IPS-20b (cell line): Measurements from ENCODE around the gene GTF2IRD1.

ENCODE experiments used
- H3K27ac ChIP-seq: one replicate; pipeline ENCODE4 v1.5.1; 2013; ENCODE audit warnings: low read length
- H3K27me3 ChIP-seq: 2 replicates; pipeline ENCODE4 v1.6.1; 2013; ENCODE audit warnings: mild to moderate bottlenecking, low read length, inconsistent platforms; ENCODE audit not compliant: insufficient read depth
- H3K36me3 ChIP-seq: 2 replicates; pipeline ENCODE4 v1.6.1; 2013; ENCODE audit warnings: low read depth, mild to moderate bottlenecking, inconsistent platforms, low read length, moderate library complexity; ENCODE audit not compliant: insufficient read depth
- H3K4me1 ChIP-seq: 2 replicates; pipeline ENCODE4 v1.6.1; 2013; ENCODE audit warnings: mild to moderate bottlenecking, control low read depth, inconsistent platforms, low read length, moderate library complexity; ENCODE audit not compliant: insufficient read depth
- H3K4me3 ChIP-seq: 2 replicates; pipeline ENCODE4 v1.5.1; 2013; ENCODE audit warnings: mild to moderate bottlenecking, low read length, inconsistent platforms
- H3K9ac ChIP-seq: 2 replicates; pipeline ENCODE4 v1.6.1; 2013; ENCODE audit warnings: low read depth, mild to moderate bottlenecking, inconsistent platforms, low read length, moderate library complexity
- H3K9me3 ChIP-seq: 2 replicates; pipeline ENCODE4 v1.6.1; 2013; ENCODE audit warnings: mild to moderate bottlenecking, low read depth, low read length, inconsistent platforms; ENCODE audit not compliant: insufficient read depth

Gene GTF2IRD1

GRCh38 chr7:74579800-74580685, 126.3 kb downstream of the GTF2IRD1 start:
- H3K4me1 ChIP-seq = no peaks in the 10 kb centered on the region
- no peak overlapping the region for H3K27ac ChIP-seq
- H3K9me3 ChIP-seq = no peaks in the 10 kb centered on the region
- no peak overlapping the region for H3K4me3 ChIP-seq
- H3K27me3 ChIP-seq = no peaks in the 10 kb centered on the region
- no peaks in the 10 kb centered on the region for H3K36me3 ChIP-seq
- no peak overlapping the region for H3K9ac ChIP-seq

- Histone ChIP-seq H3K27ac (no peak overlapping the region), H3K36me3 (no peaks in the 10 kb centered on the region), H3K9me3 (no peaks in the 10 kb centered on the region), H3K4me3 (no peak overlapping the region), H3K27me3 (no peaks in the 10 kb centered on the region), H3K9ac (no peak overlapping the region), H3K4me1 (peaks cover under 1% of the 10 kb centered on the region; the same call in 1 of the 2 replicates)
Observed at GRCh38 chr7:74581916-74582440, 128.3 kb downstream of the GTF2IRD1 start.

GRCh38 chr7:74582447-74583039, 128.8 kb downstream of the GTF2IRD1 start:
- Histone ChIP-seq H3K27me3 (no peaks in the 10 kb centered on the region), H3K9me3 (no peaks in the 10 kb centered on the region), H3K9ac (no peak overlapping the region), H3K4me3 (no peak overlapping the region), H3K4me1 (peaks cover 5% of the 10 kb centered on the region; the same call in 1 of the 2 replicates), H3K27ac (no peak overlapping the region), H3K36me3 (no peaks in the 10 kb centered on the region)

DNA sequence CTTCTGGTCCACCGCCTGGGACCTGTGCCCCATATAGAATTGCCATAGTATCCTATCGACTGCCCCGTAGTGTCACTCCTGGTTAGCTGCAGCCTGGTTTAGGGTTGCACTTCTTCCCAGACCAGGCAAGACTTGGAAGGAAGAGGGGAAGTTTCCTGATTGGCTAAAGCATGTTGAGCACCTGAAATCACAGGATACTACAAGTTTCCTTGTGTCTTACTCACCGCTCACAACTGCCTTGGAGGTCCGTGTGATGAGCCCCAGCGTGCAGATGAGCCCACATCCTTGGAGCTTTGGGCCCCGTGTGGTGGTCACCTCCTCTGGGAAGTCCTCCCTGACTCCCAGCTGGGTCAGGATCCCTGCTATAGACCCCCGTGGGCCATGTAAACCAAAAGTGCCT, 129.9 kb downstream of the GTF2IRD1 start:
- H3K4me3 ChIP-seq = no peak overlapping the region
- H3K36me3 ChIP-seq = no peaks in the 10 kb centered on the region
- H3K9me3 ChIP-seq = no peaks in the 10 kb centered on the region
- no peaks in the 10 kb centered on the region for H3K27me3 ChIP-seq
- H3K4me1 ChIP-seq = peaks cover 8% of the 10 kb centered on the region; the same call in 1 of the 2 replicates
- H3K9ac ChIP-seq = no peak overlapping the region
- no peak overlapping the region for H3K27ac ChIP-seq

DNA sequence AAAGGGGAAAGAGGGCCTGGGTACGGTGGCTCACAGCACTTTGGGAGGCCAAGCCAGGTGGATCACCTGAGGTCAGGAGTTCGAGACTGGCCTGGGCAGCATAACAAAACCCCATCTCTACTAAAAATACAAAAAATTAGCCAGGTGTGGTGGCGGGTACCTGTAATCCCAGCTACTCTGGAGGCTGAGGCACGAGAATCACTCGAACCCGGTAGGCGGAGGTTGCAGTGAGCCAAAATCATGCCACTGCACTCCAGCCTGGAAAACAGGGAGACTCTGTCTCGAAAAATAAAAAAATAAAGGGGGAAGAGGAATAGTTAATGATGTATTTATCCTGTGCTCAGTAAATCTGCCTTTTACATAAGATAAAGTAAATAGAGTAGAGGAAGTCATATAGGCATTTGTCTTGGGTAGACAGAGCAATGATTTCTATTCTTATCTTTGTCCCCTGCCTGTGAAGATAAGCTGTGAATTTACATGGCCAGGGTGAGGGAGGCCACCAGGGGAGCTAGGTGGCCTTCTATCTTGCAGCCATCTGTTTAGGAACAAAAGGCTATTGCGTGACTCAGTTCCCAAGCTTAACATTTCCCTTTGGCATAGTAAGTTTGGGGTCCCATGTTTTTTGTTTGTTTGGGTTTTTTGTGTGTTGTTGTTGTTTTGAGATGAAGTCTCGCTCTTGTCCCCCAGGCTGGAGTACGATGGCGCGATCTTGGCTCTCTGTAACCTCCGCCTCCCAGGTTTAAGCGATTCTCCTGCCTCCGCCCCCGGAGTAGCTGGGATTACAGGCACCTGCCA, 130.7 kb downstream of the GTF2IRD1 start:
- Histone ChIP-seq H3K4me3 (no peak overlapping the region), H3K4me1 (peaks cover 8% of the 10 kb centered on the region; the same call in 1 of the 2 replicates), H3K36me3 (no peaks in the 10 kb centered on the region), H3K27me3 (no peaks in the 10 kb centered on the region), H3K9me3 (no peaks in the 10 kb centered on the region), H3K27ac (no peak overlapping the region), H3K9ac (no peak overlapping the region)

GRCh38 chr7:74585844-74586243, 132.1 kb downstream of the GTF2IRD1 start:
- no peak overlapping the region for H3K27ac ChIP-seq
- H3K36me3 ChIP-seq = peaks cover 9% of the 10 kb centered on the region
- no peaks in the 10 kb centered on the region for H3K27me3 ChIP-seq
- H3K4me1 ChIP-seq = peaks cover 8% of the 10 kb centered on the region; the same call in 1 of the 2 replicates
- H3K9me3 ChIP-seq = no peaks in the 10 kb centered on the region
- no peak overlapping the region for H3K4me3 ChIP-seq
- no peak overlapping the region for H3K9ac ChIP-seq

GRCh38 chr7:74586258-74587175, 132.8 kb downstream of the GTF2IRD1 start:
- Histone ChIP-seq H3K4me1 (peaks cover 8% of the 10 kb centered on the region; the same call in 1 of the 2 replicates), H3K27ac (no peak overlapping the region), H3K4me3 (no peak overlapping the region), H3K9ac (no peak overlapping the region; the same call in 1 of the 2 replicates), H3K9me3 (no peaks in the 10 kb centered on the region), H3K27me3 (no peaks in the 10 kb centered on the region), H3K36me3 (peaks cover 12% of the 10 kb centered on the region)

DNA sequence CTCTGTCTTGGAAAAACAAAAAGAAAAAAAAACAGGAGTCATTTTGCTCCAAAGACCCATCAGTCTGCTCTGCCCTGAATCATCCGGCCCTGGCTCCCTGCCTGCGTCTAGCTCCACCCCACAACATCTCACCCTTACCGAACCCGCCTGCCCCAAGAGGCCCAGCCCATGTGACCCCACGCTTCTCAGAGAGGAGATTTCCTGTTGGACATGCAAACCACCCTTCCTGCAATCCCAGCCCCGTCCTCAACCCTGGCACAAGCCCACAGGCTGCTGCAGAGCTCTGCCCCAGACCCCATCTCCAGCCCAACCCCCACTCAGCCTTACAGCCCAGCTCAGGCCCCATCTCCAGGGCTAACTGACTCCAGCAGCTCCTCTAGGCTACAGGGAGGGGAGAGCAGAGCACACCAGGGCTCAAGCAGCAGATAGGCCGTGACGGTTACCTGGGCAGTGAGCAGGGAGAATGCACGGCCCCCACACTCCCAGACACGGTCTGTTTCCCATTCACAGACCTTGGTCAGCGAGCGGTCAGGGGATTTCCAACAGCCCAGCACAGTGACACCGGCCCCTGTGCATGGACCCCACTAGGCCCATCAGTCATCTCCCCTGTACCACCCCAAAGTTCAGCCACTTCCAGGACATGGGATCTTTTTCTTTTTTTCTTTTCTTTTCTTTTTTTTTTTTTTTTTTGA, 133.9 kb downstream of the GTF2IRD1 start:
- Histone ChIP-seq H3K4me3 (no peak overlapping the region), H3K27me3 (no peaks in the 10 kb centered on the region), H3K9me3 (no peaks in the 10 kb centered on the region), H3K4me1 (peaks cover 8% of the 10 kb centered on the region; the same call in 1 of the 2 replicates), H3K27ac (no peak overlapping the region), H3K36me3 (peaks cover 16% of the 10 kb centered on the region), H3K9ac (peak overlapping the region; percentile 63; the same call in 1 of the 2 replicates)

- no peaks in the 10 kb centered on the region for H3K9me3 ChIP-seq
- no peaks in the 10 kb centered on the region for H3K27me3 ChIP-seq
- peaks cover 36% of the 10 kb centered on the region for H3K36me3 ChIP-seq
- peaks cover 8% of the 10 kb centered on the region; the same call in 1 of the 2 replicates for H3K4me1 ChIP-seq
- H3K27ac ChIP-seq = no peak overlapping the region
- H3K4me3 ChIP-seq = no peak overlapping the region
- no peak overlapping the region for H3K9ac ChIP-seq
Observed at GRCh38 chr7:74590813-74591212, 137.1 kb downstream of the GTF2IRD1 start.

DNA sequence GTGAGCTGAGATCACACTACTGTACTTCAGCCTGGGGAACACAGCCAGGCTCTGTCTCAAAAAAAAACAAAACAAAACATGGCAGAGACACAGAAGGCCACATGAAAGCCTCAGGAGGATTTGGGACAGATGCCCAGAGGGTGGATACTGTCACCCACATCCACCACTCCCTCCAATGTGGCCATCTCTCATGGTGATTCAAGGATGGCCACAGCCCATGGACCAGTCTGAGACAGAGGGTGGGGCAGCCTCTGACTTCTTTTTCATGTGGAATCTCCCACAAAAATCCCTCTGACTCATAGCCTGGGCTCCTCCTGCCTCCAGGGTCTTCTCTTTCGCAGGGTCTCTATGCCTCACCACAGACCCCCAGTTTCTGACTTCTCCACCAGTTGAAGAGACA, 144.9 kb downstream of the GTF2IRD1 start:
- no peaks in the 10 kb centered on the region for H3K9me3 ChIP-seq
- H3K27ac ChIP-seq = no peak overlapping the region
- no peak overlapping the region for H3K9ac ChIP-seq
- no peak overlapping the region for H3K4me3 ChIP-seq
- H3K4me1 ChIP-seq = no peaks in the 10 kb centered on the region
- H3K27me3 ChIP-seq = no peaks in the 10 kb centered on the region
- H3K36me3 ChIP-seq = peaks cover 66% of the 10 kb centered on the region
